GM23338 (cell line): ENCODE results near the gene ALDH1A1.

ENCODE experiments used
- JUNB ChIP-seq: IDR thresholded peaks from one replicate; pipeline ENCODE4 v1.6.1; 2016; ENCODE audit warnings: antibody characterized with exemption; ENCODE audit not compliant: unreplicated experiment
- POLR2AphosphoS5 ChIP-seq: IDR thresholded peaks from 2 replicates; pipeline ENCODE4 v1.6.1; 2016; ENCODE audit warnings: antibody characterized with exemption, low read depth
- REST ChIP-seq: IDR thresholded peaks from one replicate; pipeline ENCODE4 v1.6.1; 2018; ENCODE audit warnings: antibody characterized with exemption; ENCODE audit not compliant: unreplicated experiment
- ZNF114 ChIP-seq: fragments of 250-450 bp; sonication (Bioruptor Pico); IDR thresholded peaks from 2 replicates; pipeline ENCODE4 v1.5.0; 2020; ENCODE audit warnings: mild to moderate bottlenecking, moderate library complexity
- TF ChIP-seq, protein P1 (sequence below), 2 experiments: fragments of 200-600 bp in 1 of 2; sonication (generic) in 1 of 2; conservative IDR thresholded peaks; 2 replicates each; pipeline versions ENCODE4 v1.5.1 to v1.6.1; 2016 to 2017; ENCODE audit warnings: antibody characterized with exemption in 2 of 2, low read depth in 2 of 2, mild to moderate bottlenecking in 2 of 2, moderate library complexity in 1 of 2

- TF ChIP-seq, protein P1, sequence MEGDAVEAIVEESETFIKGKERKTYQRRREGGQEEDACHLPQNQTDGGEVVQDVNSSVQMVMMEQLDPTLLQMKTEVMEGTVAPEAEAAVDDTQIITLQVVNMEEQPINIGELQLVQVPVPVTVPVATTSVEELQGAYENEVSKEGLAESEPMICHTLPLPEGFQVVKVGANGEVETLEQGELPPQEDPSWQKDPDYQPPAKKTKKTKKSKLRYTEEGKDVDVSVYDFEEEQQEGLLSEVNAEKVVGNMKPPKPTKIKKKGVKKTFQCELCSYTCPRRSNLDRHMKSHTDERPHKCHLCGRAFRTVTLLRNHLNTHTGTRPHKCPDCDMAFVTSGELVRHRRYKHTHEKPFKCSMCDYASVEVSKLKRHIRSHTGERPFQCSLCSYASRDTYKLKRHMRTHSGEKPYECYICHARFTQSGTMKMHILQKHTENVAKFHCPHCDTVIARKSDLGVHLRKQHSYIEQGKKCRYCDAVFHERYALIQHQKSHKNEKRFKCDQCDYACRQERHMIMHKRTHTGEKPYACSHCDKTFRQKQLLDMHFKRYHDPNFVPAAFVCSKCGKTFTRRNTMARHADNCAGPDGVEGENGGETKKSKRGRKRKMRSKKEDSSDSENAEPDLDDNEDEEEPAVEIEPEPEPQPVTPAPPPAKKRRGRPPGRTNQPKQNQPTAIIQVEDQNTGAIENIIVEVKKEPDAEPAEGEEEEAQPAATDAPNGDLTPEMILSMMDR (conservative IDR thresholded peaks at IDR 0.05; ENCODE audit: low read depth in 2 of 2): no peak
- TF ChIP-seq REST (no peak), ZNF114 (CRISPR knock-in tag) (no peak), JUNB (no peak), POLR2AphosphoS5 (no peak)
These were observed 37.2 kb downstream of the ALDH1A1 start for GRCh38 chr9:72915659-72916058.
